LNCAP (cell line): ENCODE measurements around the gene TMEM108.

Source experiments
- CTCF ChIP-seq: fragments of 450-650 bp; IDR thresholded peaks from 2 replicates; pipeline ENCODE4 v1.5.1; 2017; ENCODE audit warnings: mild to moderate bottlenecking

The TMEM108 gene

GRCh38 chr3:133258358-133258757 lies 220.2 kb downstream of the TMEM108 start:
- no peak for TF ChIP-seq CTCF

GRCh38 chr3:133259767-133260166 lies 221.6 kb downstream of the TMEM108 start:
- no peak for TF ChIP-seq CTCF

GRCh38 chr3:133262333-133262732 lies 224.1 kb downstream of the TMEM108 start:
- no peak for TF ChIP-seq CTCF

GRCh38 chr3:133264920-133265319 lies 226.7 kb downstream of the TMEM108 start:
- no peak for TF ChIP-seq CTCF

- no peak for TF ChIP-seq CTCF
These were observed 230.5 kb downstream of the TMEM108 start for GRCh38 chr3:133268726-133269134.

GRCh38 chr3:133269393-133269792 lies 231.2 kb downstream of the TMEM108 start:
- TF ChIP-seq CTCF, result no peak

- no peak for TF ChIP-seq CTCF
These were observed 232.4 kb downstream of the TMEM108 start for GRCh38 chr3:133270631-133271030.

- no peak for TF ChIP-seq CTCF
These were observed 232.9 kb downstream of the TMEM108 start for GRCh38 chr3:133271042-133271441.
